T follicular helper cell (primary cell): ENCODE data around the gene THEM4.
"Not testable (repeated sequence)": the region's sequence is repeated elsewhere in the genome, so short reads cannot be mapped to it uniquely, and the experiment has no call there.

Source experiments
- DNase-seq: peaks from one replicate; pipeline ENCODE4 v3.0.0-alpha.2; 2020; ENCODE audit warnings: low read depth

THEM4 gene

DNA sequence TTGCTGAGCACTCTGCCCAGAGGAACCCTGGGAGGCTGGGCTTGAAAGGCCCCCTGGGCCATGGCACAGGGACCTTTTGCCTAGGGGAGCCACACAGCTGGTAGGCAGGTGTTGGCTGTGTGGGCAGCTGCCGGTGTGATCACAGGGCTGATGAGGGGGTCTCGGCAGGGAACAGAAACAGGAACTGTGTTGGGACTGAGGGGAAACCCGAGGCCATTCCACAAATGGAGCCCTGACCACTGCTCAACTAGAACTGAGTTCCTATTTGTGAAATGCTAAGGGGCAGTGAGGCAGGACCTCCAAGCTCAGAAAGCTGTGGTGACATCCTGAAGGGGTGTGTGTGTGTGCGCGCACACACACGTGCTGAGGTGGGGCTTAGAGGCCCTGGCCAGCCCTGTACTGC, 49.4 kb downstream of the THEM4 start:
- no peak for DNase-seq

DNA sequence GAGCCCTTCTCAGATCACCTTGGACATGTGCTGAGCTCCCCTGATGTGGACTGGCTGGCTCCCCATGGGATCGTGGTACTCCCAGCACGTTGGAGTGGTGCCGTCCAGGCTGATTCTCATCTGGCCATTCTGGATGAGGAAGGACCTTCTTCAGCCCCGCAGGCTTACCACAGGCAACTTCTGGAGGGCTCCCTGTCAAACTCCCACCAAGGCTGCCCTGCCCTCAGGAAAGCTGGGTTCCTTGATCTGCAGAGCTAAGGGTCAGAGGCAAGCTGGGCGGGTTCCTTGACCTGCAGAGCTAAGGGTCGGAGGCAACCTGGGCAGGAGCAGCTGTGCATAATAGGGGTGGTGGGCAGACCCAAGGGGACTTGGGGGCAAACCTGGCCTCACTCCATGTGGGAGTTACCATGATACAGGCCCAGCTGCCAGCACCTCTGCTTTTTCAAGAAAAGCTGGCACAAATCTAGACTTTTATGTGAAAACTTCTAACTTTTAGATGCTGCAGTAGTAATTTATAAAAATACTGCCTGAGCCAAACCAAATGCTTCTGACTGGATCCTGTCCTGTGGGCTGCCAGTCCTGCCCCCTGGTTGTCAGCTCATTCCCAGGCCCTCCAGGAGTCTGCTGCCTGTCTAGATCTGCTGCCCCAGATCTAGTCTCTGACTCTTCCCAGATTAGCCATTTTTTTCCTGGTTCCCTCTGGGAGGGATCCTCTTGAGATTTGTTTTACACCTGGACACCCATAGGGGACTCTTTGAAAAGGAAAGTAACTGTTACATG, 50.2 kb downstream of the THEM4 start:
- no peak for DNase-seq

DNA sequence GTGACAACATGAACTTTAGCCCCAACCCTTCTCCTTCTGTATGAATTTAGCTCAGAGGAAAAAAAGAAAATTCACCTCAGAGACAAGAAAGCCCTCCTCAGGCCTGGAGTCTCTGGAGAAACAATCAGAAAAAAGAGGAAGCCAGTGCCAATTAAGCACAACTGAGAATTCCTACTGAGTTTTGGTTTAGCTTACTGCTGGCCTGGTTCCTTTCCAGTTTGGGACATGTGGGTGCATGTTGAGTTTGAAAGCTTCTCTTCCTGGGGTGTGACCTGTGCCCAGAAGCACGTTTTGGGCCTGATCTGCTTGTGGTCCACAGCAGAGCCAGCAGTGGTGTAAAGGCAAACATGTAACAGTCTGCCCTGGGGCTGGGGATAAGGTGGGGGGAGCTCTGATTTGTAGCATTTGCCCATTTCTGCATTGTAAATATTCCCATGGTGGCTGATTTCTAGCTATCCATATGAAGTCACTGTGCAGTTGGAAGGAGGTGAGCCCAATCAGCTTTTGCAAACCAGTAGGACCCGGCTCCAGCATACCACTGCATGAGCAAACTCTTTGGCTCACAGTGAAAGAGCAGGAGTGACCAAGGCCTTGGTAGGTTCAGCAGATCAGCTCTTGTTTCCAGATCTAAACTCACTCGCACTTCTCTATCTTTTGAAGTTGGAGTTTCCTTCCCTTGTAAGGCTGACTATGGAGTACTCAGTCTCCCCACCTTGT, 51.1 kb downstream of the THEM4 start:
- DNase-seq: no peak

DNA sequence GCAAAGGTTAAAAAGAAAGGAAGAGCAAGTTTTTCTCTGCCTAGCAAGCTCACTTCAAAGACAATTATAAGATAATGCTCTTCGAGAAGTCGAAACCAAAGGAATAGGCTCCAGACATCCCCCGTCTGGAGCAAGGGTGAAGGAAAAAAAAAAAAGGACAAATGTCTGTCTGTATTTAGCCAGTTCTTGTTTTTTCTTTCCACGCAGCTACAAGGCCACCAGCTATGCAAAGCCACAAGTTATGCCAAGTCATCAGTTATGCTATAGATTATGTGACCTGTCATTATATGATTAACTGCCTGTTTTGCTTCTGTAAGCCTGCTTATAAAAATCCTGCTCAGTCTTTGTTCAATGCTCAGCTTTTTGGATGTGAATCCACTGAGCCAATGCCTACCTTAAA, 53.4 kb downstream of the THEM4 start:
- DNase-seq: no peak

DNA sequence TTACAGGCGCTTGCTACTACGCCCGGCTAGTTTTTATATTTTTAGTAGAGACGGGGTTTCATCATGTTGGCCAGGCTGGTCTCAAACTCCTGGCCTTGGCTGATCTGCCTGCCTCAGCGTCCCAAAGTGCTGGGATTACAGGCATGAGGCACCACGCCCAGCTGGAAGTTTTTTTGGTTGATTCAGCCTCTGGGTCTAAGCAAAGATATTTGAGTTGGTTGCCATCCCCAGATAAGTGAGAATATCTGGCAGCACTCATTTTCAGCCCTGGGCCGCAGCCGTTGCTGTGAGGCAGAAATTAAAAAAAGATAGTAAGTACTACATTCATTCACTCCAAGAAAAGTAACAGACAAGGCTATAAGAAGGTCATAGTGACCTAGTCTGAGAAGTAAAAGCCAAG, 53.8 kb downstream of the THEM4 start:
- DNase-seq: not testable (repeated sequence)

DNA sequence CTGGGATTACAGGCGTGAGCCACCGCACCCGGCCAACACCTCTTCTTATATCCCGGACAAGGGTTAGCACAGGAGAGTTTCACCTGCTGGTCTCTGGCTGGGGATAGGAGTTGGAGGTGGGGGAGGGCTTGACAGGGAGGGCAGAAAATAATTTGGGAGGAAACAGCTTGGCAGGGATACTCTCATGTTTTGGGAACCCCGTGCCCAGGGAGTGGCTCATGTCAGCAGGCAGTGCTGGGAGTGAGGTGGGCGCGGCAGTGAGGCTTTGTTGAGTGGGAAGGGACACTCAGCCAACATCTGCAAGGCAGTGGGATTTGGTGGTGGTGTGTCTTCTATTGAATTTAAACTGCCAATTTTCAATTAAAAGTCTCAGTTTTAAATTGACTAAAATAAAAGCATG, 54.7 kb downstream of the THEM4 start:
- no peak for DNase-seq

DNA sequence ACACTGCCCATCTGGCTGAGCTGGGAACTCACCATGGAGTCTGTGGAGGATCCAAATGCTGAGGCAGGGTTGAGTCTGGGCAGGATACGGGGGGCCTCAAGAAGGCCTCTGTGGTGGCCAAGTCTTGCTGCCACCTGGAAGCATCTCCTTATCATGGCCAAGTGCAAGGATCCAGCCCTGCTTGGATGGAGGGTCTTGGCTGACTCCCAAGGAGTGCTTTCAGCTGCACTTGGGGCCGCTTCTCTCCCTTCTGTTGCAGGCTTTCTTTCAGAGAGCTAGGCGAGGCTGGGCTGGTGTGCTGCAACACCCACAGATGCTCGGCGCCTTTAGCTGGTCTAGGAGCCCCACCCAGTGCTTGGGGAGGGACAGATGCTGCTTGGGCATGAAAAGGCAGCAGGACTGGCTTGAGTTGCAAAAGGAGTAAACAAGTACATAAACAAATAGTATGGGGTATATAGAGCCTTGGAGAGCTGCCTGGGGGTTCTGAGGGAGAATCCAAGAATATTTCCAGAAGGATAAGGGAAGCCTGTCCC, 55.8 kb downstream of the THEM4 start, which contains the start of gene THEM5:
TSS of gene THEM5 (minus strand) at position 302 of the 533 bp plus-strand sequence. CDS start at position 155, 147 bp downstream.
- DNase-seq: no peak

DNA sequence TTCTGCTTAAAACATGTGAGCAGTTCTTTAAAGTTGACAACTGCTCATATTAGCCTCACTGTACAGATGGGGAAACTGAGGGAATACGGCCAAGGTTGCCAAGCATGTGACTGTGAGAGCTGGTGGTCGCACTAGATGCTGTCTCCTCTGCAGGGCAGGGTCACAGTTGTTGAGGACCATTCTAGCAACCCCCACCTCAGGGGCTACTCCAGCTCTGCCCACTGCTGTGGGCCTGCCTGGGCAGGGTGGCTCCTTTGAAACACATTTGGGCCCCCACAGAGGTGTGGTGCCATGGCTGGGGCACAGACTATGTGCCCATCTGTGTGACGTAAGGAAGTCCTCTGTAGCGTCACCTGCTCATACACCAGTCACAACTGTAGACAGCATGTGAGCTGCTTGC, 56.6 kb downstream of the THEM4 start:
- no peak for DNase-seq

DNA sequence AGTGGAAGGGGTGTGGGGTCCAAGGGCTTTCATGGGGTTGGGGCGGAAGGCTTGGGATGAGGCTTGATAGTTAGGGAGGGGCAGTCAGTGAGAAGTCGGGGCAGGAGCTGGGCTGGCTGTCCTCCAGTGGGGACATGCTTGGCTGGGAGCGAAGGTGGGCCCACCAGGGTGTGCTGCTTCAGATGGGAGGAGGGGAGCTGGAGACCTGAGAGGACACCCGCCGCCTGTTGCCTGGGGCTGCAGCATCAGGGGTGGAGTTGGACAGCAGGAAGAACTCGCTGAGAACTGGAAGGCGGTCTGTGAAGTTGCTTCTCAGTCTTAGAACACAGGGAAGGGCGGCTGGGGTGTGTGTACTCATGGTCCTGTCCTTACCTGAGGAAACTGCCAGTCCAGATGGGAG, 57.4 kb downstream of the THEM4 start:
- DNase-seq: no peak

DNA sequence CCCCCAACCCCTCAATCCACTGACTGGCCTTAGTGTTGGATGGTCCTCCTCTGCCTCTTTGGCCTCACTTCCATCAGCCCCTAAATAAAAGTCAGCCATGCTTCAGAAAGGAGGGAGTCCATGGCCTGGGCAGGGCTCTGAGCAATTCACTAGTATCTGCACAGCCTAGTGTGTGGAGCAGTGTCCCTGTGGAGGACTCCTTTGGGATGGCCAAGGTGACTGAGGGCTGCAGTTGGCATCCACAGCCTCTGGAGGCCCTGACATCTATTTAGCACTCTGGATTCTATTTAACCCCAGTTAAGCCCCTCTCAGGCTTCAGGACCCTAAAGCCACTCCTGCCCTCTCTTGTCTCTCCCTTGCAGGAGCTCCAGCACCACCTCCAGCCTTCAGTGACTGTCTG, 59.4 kb downstream of the THEM4 start:
- DNase-seq: no peak

DNA sequence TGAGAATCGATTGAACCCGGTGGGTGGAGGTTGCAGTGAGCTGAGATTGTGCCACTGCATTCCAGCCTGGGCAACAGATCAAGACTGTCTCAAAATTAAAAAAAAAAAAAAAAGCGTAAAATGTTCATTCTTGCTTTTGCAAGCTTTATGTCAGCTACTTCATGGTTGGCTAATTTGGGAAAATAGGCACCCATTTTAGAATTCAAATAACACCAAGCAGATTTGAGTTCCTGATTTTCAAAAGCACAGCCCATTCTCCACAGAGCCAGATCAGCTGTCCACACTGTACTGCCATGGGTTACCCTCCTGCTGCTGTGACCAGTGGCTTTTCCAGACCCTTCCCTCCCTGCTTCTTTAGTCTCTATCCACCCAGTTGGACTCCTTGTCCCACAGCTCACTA, 60.2 kb downstream of the THEM4 start:
- no peak for DNase-seq

DNA sequence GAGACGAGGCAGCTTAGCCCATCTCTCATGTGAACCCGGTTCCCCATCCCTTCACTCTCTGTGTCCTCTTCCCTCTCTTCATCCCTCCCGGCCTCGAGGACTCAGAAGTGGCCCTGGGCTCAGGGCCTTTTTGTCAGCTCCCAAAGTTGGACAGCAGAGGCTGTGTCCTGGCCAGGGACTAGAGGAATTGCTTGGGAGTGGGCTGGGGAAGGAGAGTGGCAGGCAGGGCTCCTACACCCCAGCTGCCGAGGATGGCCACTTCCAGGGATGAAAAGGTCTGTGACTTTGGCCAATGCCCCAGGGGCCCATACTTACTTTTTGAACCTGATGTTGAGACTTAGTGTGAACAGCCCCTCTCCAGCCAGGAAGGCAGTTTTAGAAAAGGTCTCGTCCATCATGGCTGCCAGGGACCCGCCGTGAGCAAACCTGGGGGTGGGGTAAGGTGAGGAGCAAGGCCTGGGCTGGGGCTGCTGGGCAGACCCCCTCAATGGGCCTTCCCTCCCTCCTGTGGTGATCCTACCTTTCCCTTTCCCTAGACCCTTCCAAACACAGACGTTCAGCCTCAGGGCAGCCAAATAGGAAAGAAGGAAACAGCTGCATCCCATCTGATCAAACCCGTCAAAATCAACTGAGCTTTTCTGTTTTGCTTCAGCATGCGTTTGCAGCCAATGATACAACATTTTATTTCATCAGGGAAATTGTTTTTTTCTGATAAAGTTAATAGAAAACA, 61.3 kb downstream of the THEM4 start:
- no peak for DNase-seq

DNA sequence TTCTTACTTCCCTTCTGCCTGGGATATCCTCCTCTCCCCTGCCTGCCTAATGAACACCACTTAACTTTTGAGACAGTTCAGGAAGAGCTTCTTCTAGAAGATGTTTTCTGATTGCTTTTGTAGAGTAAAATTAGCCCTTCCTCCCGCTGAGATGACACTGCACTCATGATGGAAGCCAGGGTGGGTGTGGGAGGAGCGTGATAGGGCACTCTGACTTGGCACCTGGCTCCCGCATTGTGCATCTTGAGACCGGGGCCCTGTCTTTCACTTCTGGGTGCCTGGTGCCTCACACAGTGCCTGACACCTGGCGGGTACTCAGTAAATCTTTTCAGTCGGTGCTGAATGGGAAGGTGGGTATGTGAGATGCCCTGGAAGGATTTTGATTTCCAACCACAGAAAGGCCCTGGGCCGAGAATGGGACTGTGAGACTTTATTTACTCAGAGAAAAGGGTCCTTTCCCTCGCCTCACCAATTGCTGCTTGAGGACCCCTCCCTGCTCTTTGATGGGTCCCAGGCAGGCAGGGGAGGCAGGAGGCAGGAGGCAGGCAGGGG, 62.5 kb downstream of the THEM4 start:
- no peak for DNase-seq

DNA sequence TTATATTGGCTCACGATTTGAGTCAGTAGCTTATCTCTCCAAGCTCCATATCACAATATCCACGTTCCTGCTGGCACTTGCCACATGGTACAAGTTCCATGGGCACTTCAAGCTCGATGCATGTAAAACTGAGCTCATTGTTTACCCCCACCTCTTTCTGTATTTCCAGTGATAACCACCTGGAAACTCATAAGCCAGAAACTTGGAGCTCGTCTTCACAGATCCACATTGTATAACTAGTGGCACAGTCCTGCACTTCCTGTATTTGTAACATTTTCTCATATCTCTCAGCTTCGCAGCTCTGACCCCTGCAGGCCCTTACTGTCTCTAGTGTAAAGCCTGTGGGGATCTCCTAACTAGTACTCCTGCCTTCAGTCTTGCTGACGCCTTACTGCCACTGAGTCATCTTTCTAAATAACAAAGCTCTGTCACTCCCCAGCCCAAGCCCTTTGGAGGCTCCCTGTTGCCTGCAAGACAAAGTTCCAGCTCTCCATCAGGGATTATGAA, 63.2 kb downstream of the THEM4 start:
- no peak for DNase-seq

DNA sequence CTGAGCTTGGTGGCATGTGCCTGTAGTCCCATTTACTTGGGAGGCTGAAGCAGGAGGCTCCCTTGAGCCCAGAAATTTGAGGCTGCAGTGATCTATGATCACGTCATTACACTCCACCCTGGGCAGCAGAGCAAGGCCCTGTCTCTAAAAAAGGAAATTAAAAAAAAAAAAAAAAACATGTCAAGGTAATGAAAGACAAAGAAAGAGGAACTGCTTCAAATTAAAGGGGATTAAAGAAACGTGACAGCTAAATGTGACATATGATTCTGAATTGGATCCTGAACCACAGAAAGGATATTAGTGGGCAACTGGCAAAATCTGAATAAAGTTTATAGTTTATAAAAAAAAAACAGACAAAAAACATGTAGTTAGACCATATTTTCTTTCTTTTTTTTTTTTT, 65.9 kb downstream of the THEM4 start:
- DNase-seq: no peak

DNA sequence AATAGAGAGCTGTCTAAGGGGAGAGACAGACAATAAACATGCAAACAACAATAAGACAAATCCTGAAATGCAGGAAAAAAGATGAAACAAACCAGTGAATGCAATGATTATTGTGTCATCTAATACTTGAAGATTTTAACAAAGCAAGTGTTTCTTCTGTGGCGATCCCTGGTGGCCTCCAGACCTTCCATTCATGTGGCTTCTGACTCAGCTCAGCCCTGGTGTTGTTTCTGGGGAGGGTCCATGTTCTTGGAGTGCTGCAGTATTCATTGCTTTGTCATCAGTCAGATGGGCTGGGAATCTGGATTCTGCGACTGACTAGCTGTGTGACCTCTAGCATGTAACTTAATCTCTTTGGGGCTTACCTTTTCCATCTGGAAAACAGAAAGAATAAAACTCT, 68.2 kb downstream of the THEM4 start:
- no peak for DNase-seq

DNA sequence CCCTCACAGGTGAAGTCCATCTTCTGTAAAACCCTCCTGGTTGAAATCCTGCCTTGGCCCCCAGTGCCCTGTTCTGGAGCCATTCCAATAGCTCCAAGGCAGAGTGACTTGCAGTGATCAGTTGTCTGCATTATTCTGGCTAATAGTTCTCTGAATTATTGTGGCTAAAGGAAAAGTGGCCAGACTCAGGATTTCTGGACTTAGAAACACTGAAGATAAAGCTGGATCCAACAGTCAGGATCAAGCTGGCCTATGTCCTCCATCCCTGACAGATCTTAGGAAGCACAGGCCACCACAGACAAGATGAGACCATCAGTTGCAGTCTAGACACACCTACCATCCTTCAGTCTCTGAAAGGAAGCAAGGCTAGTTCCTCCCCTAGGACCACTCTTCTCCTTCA, 68.9 kb downstream of the THEM4 start:
- no peak for DNase-seq

DNA sequence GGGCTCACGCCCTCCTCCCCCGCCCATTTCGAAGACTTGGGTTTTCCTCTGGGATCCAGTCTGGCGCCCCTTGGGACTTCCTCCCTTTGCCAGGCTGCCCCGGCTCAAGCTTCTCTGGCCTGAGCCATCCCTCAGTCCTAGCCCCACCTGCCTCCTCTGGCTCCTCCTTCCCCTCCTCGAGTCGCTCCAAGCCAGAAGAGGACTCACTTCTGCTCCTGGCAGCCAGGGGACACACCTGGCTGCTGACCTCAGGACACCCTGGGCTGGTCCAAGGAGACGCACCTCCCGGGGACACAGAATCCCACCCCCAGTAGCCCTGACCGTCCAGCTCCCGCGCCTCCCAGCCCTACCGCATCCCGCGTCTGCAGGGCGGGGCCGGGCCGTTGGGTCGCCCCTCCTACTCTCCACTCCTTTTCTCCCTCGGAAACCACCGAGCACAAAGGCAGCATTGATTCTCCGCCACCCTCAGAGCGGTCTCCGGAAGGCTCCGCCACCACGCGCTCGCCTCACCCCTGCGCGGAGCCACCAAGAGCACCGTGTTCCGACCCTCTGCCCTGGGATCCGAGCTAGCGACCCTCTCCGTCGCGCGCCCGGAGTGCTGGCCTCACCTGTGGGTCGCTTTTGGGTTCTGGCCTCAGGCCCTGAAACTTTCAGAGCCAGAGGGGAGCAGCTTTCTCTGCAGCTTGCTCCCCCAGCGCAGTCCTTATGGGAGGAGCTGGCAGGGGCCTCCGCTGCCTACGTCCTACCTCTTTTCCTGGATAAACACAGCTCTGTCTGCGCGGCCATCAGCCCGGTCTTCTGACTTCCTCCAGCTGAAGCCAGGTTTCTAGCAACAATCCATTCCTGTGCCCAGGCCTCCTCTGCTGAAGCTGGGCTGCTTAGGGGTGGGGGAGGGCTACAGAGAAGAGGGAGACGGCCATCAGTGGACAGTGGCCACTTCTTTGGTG, 69.6 kb downstream of the THEM4 start, which contains the start of gene C2CD4D:
TSS of gene C2CD4D (minus strand) at position 364 of the 947 bp plus-strand sequence. CDS start 831 bp downstream, outside the sequence.
- peak; percentile 42 for DNase-seq

DNA sequence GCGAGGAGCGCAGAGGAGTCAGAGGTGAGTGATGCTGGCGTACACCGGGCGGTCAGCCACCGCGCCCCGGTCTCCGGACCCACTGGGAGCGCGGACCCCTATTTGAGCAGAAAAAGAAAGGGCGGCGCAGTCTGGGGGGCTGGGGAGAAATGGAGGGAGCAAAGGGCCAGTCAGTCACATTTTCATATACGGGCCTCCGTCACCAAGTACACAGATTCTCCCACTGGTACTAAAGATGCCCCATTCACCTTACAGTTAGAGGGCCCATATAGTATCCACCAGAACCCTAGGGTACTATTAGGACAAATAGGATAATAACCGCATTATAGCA, 70.3 kb downstream of the THEM4 start:
- no peak for DNase-seq

DNA sequence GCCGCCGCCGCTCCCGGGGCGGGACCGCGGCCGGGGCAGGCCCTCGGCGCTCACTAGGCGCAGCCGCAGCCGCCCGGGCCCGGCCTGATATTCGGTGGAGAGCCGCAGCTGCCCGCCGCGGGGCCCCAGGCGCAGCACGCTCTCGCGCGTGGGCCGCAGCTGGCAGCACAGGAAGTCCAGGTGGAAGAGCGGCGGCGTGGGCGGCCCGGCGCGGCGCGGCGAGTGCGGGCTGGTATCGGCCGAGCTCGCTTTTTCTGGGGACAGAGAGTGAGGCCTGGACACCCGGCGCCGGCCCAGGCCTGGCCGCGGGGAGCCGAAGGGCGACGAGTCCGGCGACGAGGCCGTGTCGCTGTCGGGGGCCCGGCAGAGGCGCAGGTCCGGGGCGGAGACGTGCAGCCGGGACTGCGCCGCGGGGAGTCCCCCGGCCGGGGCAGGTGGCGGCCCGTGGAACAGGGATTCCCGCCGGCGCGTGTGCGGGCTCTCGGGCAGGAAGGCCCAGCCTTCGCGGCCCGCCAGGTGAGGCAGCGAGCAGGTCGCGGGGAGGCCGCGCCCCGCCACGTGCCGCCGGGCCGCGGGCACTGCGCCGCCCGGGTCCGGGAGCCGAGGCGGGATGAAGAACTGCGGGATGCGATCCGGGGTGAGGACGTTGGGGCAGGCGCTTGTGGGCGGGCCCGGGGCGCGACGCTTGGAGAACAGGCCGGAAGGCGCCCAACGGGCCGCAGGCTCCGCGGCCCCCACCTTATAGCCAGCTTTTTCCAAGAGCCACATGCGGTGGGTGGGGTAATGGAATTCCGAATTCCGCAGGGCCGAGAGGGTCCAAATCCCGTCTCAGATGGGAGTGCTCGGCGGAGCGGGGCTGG, 70.9 kb downstream of the THEM4 start:
- no peak for DNase-seq
